ENCODE results near the gene SLC38A1.
"Not testable (repeated sequence)": the region's sequence is repeated elsewhere in the genome, so short reads cannot be mapped to it uniquely, and the experiment has no call there.

Gene SLC38A1

GRCh38 chr12:46207644-46208043, 61.2 kb downstream of the SLC38A1 start:
- no peak for DNase-seq (ENCODE audit: low read depth in 2 of 2)

- DNase-seq (ENCODE audit: low read depth in 2 of 2) = no peak
These were observed 62.4 kb downstream of the SLC38A1 start for GRCh38 chr12:46206471-46206870.

- DNase-seq (ENCODE audit: low read depth in 2 of 2) = no peak
These were observed 63.5 kb downstream of the SLC38A1 start for GRCh38 chr12:46205294-46205693.

GRCh38 chr12:46201284-46201789, 67.5 kb downstream of the SLC38A1 start:
- no peak for DNase-seq (ENCODE audit: low read depth in 2 of 2)

GRCh38 chr12:46200551-46200950, 68.3 kb downstream of the SLC38A1 start:
- DNase-seq (ENCODE audit: low read depth in 2 of 2) = no peak

- DNase-seq (ENCODE audit: low read depth in 2 of 2) = no peak
These were observed 69.9 kb downstream of the SLC38A1 start for GRCh38 chr12:46198913-46199312.

GRCh38 chr12:46197883-46198282, 71.0 kb downstream of the SLC38A1 start:
- no peak for DNase-seq (ENCODE audit: low read depth in 2 of 2)

GRCh38 chr12:46190533-46190932, 78.3 kb downstream of the SLC38A1 start:
- not testable (repeated sequence) for DNase-seq (ENCODE audit: low read depth in 2 of 2)

- no peak for DNase-seq (ENCODE audit: low read depth in 2 of 2)
These were observed 80.7 kb downstream of the SLC38A1 start for GRCh38 chr12:46188170-46188569.

- DNase-seq (ENCODE audit: low read depth in 2 of 2) = no peak
These were observed 81.8 kb downstream of the SLC38A1 start for GRCh38 chr12:46187023-46187422.

- DNase-seq (ENCODE audit: low read depth in 2 of 2) = no peak
These were observed 82.8 kb downstream of the SLC38A1 start for GRCh38 chr12:46186088-46186487.

- no peak for DNase-seq (ENCODE audit: low read depth in 2 of 2)
These were observed 83.2 kb downstream of the SLC38A1 start for GRCh38 chr12:46185686-46186085.

GRCh38 chr12:46184798-46185595, 83.8 kb downstream of the SLC38A1 start:
- no peak for DNase-seq (ENCODE audit: low read depth in 2 of 2)

- no peak for DNase-seq (ENCODE audit: low read depth in 2 of 2)
These were observed 85.7 kb downstream of the SLC38A1 start for GRCh38 chr12:46183112-46183511.

GRCh38 chr12:46181465-46181864, 87.4 kb downstream of the SLC38A1 start:
- no peak for DNase-seq (ENCODE audit: low read depth in 2 of 2)

- no peak for DNase-seq (ENCODE audit: low read depth in 2 of 2)
These were observed 89.0 kb downstream of the SLC38A1 start for GRCh38 chr12:46179693-46180452.

- DNase-seq (ENCODE audit: low read depth in 2 of 2) = no peak
These were observed 90.8 kb downstream of the SLC38A1 start for GRCh38 chr12:46177837-46178608.

- DNase-seq (ENCODE audit: low read depth in 2 of 2) = no peak
These were observed 91.8 kb downstream of the SLC38A1 start for GRCh38 chr12:46177025-46177424.

- no peak for DNase-seq (ENCODE audit: low read depth in 2 of 2)
These were observed 93.9 kb downstream of the SLC38A1 start for GRCh38 chr12:46174919-46175318.

- DNase-seq (ENCODE audit: low read depth in 2 of 2) = no peak
These were observed 94.7 kb downstream of the SLC38A1 start for GRCh38 chr12:46174061-46174662.

GRCh38 chr12:46168426-46168825, 100.4 kb downstream of the SLC38A1 start:
- no peak for DNase-seq (ENCODE audit: low read depth in 2 of 2)

- no peak for DNase-seq (ENCODE audit: low read depth in 2 of 2)
These were observed 101.4 kb downstream of the SLC38A1 start for GRCh38 chr12:46167412-46167811.
